Measurements from ENCODE around the gene EPS8L3.

Gene EPS8L3

GRCh38 chr1:109785446-109786111, 21.9 kb upstream of the EPS8L3 start:
- no peak for TF ChIP-seq EZH2 (IDR thresholded peaks at IDR 0.05)
- TF ChIP-seq POLR2AphosphoS5 (IDR thresholded peaks at IDR 0.05; ENCODE audit: borderline replicate concordance, low read depth, low read length): no peak
- TF ChIP-seq FOXP2 (optimal IDR thresholded peaks at IDR 0.05; ENCODE audit: control extremely low read depth, extremely low read length, insufficient read depth): no peak
- H3K9me3 ChIP-seq (ENCODE audit: low read depth, low read length): no peaks in the 10 kb centered on the region
- H3K9ac ChIP-seq (ENCODE audit: insufficient read length): no peak overlapping the region
- H3K36me3 ChIP-seq (ENCODE audit: insufficient read depth, low read length): no peaks in the 10 kb centered on the region
- DNase-seq (ENCODE audit: low read depth, low spot score): no peak
- no peak overlapping the region for H3K4me3 ChIP-seq
- no peak overlapping the region for H3K27ac ChIP-seq

DNA sequence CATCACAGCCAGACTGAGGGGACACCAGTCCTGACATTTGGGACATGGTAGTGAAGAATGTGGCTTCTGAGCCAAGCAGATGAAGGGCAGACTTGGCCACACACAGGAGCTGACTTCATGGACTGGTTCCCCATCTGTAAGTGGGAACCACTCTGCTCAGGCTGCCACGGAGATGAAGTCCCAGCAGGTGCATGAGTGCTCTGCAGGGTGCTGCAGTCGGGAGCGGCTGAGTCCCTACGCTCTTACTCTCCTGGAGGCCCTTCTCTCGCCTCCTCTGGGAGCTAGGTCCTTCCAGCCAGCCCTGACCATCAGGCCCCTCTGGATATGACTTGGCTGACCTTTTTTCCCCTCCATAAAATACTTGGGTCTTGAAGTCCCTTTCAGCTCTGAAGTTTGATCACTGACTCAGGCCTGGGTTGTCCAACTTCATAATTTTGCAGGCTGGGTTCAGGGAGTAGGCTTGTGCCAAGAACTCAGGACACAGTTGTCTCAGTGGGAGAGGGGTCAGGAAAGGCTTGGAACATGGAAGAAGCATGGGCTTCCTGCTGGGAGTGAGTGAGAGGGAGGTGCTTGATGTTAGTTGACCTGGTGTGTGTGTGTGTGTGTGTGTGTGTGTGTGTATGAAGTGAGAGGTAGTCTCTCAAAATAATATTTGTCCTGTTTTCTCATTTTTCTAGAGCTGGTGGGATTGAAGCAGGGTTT, 21.0 kb upstream of the EPS8L3 start:
- no peak for DNase-seq (ENCODE audit: low read depth, low spot score)
- H3K9me3 ChIP-seq (ENCODE audit: low read depth, low read length): no peaks in the 10 kb centered on the region
- no peak overlapping the region for H3K9ac ChIP-seq (ENCODE audit: insufficient read length)
- H3K4me3 ChIP-seq: no peak overlapping the region
- no peak overlapping the region for H3K27ac ChIP-seq
- TF ChIP-seq FOXP2 (optimal IDR thresholded peaks at IDR 0.05; ENCODE audit: control extremely low read depth, extremely low read length, insufficient read depth) (no peak), POLR2AphosphoS5 (IDR thresholded peaks at IDR 0.05; ENCODE audit: borderline replicate concordance, low read depth, low read length) (no peak), EZH2 (IDR thresholded peaks at IDR 0.05) (no peak)
- no peaks in the 10 kb centered on the region for H3K36me3 ChIP-seq (ENCODE audit: insufficient read depth, low read length)

- no peaks in the 10 kb centered on the region for H3K36me3 ChIP-seq (ENCODE audit: insufficient read depth, low read length)
- no peaks in the 10 kb centered on the region for H3K9me3 ChIP-seq (ENCODE audit: low read depth, low read length)
- H3K9ac ChIP-seq (ENCODE audit: insufficient read length): no peak overlapping the region
- DNase-seq (ENCODE audit: low read depth, low spot score): no peak
- TF ChIP-seq EZH2 (IDR thresholded peaks at IDR 0.05): no peak
- TF ChIP-seq FOXP2 (optimal IDR thresholded peaks at IDR 0.05; ENCODE audit: control extremely low read depth, extremely low read length, insufficient read depth): no peak
- no peak for TF ChIP-seq POLR2AphosphoS5 (IDR thresholded peaks at IDR 0.05; ENCODE audit: borderline replicate concordance, low read depth, low read length)
- H3K27ac ChIP-seq: no peak overlapping the region
- H3K4me3 ChIP-seq: no peak overlapping the region
Observed at GRCh38 chr1:109783436-109783835, 19.7 kb upstream of the EPS8L3 start.

DNA sequence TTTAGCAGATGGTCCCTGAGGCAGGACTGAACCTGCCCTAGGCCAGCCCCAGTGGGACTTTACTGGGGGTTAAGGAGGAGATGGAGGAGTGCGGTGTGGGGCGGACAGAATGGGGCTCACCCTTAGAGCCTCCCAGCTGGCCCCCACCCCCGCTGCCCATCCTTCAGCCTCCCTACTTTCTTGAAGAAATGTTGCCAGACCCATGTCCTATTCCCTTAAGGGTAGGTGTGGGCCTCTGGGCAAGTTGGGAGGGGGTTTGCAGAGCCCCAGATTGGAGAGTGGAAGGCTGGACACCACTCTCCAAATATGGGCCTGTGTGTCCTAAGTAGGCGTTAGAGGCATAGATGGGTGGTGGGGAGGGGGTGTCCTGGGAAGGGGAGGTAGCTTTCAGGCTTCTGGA, 19.2 kb upstream of the EPS8L3 start:
- no peak for DNase-seq (ENCODE audit: low read depth, low spot score)
- no peak for TF ChIP-seq POLR2AphosphoS5 (IDR thresholded peaks at IDR 0.05; ENCODE audit: borderline replicate concordance, low read depth, low read length)
- no peak for TF ChIP-seq FOXP2 (optimal IDR thresholded peaks at IDR 0.05; ENCODE audit: control extremely low read depth, extremely low read length, insufficient read depth)
- no peak for TF ChIP-seq EZH2 (IDR thresholded peaks at IDR 0.05)
- Histone ChIP-seq H3K4me3 (no peak overlapping the region), H3K27ac (no peak overlapping the region), H3K9me3 (ENCODE audit: low read depth, low read length) (no peaks in the 10 kb centered on the region), H3K9ac (ENCODE audit: insufficient read length) (no peak overlapping the region), H3K36me3 (ENCODE audit: insufficient read depth, low read length) (no peaks in the 10 kb centered on the region)

DNA sequence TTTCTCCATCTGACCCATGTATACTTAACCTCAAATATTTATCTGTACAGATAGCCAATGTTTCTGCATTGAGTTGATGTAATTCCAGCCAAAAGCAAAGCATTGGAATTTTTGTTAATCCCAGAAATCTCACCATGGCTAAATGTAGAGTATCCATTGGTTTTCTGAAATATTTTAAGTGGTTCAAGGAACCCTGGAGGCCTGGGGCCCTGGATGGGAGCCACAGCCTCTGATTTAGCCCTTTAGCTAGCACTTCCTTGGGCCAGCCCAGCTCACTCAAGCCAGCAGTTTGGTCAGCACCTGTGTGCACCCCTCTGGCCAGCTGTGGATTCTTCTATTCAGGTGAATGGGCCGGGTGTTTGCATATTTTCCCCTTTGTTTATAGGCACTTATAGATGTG, 18.8 kb upstream of the EPS8L3 start:
- Histone ChIP-seq H3K36me3 (ENCODE audit: insufficient read depth, low read length) (no peaks in the 10 kb centered on the region), H3K9ac (ENCODE audit: insufficient read length) (no peak overlapping the region), H3K9me3 (ENCODE audit: low read depth, low read length) (no peaks in the 10 kb centered on the region), H3K27ac (no peak overlapping the region), H3K4me3 (no peak overlapping the region)
- no peak for TF ChIP-seq EZH2 (IDR thresholded peaks at IDR 0.05)
- no peak for TF ChIP-seq FOXP2 (optimal IDR thresholded peaks at IDR 0.05; ENCODE audit: control extremely low read depth, extremely low read length, insufficient read depth)
- TF ChIP-seq POLR2AphosphoS5 (IDR thresholded peaks at IDR 0.05; ENCODE audit: borderline replicate concordance, low read depth, low read length): no peak
- DNase-seq (ENCODE audit: low read depth, low spot score): no peak

- TF ChIP-seq FOXP2 (optimal IDR thresholded peaks at IDR 0.05; ENCODE audit: control extremely low read depth, extremely low read length, insufficient read depth) (no peak), POLR2AphosphoS5 (IDR thresholded peaks at IDR 0.05; ENCODE audit: borderline replicate concordance, low read depth, low read length) (no peak), EZH2 (IDR thresholded peaks at IDR 0.05) (no peak)
- no peak overlapping the region for H3K4me3 ChIP-seq
- no peak for DNase-seq (ENCODE audit: low read depth, low spot score)
- no peaks in the 10 kb centered on the region for H3K36me3 ChIP-seq (ENCODE audit: insufficient read depth, low read length)
- H3K9ac ChIP-seq (ENCODE audit: insufficient read length): no peak overlapping the region
- H3K27ac ChIP-seq: no peak overlapping the region
- H3K9me3 ChIP-seq (ENCODE audit: low read depth, low read length): no peaks in the 10 kb centered on the region
Observed at GRCh38 chr1:109781806-109782205, 18.1 kb upstream of the EPS8L3 start.

DNA sequence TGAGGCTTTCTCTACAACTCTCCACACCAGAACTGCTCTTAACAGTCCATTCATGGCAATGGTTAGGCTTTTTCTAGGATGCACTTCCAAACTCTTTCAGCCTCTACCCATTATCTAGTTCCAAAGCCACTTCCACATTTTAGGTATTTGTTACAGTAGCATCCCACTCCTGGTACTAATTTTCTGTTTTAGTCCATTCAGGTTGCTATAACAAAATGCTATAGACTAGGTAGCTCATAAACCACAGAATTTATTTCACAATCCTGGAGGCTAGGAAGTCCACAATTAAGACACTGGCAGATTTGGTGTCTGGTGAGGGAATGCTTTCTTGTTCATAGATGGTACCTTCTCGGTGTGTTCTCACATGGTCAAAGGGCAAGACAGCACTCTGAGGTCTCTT, 17.3 kb upstream of the EPS8L3 start:
- TF ChIP-seq POLR2AphosphoS5 (IDR thresholded peaks at IDR 0.05; ENCODE audit: borderline replicate concordance, low read depth, low read length): no peak
- no peak for TF ChIP-seq FOXP2 (optimal IDR thresholded peaks at IDR 0.05; ENCODE audit: control extremely low read depth, extremely low read length, insufficient read depth)
- TF ChIP-seq EZH2 (IDR thresholded peaks at IDR 0.05): no peak
- no peak for DNase-seq (ENCODE audit: low read depth, low spot score)
- H3K27ac ChIP-seq: no peak overlapping the region

GRCh38 chr1:109777980-109778625, 14.4 kb upstream of the EPS8L3 start:
- TF ChIP-seq EZH2 (IDR thresholded peaks at IDR 0.05) (no peak), FOXP2 (optimal IDR thresholded peaks at IDR 0.05; ENCODE audit: control extremely low read depth, extremely low read length, insufficient read depth) (no peak), POLR2AphosphoS5 (IDR thresholded peaks at IDR 0.05; ENCODE audit: borderline replicate concordance, low read depth, low read length) (no peak)
- DNase-seq (ENCODE audit: low read depth, low spot score): no peak
- Histone ChIP-seq H3K9me3 (ENCODE audit: low read depth, low read length) (no peaks in the 10 kb centered on the region), H3K36me3 (ENCODE audit: insufficient read depth, low read length) (no peaks in the 10 kb centered on the region), H3K9ac (ENCODE audit: insufficient read length) (no peak overlapping the region), H3K4me3 (no peak overlapping the region), H3K27ac (no peak overlapping the region)

More for the DNA sequence above, 17.3 kb upstream of the EPS8L3 start:
- Histone ChIP-seq H3K9me3 (ENCODE audit: low read depth, low read length) (no peaks in the 10 kb centered on the region), H3K4me3 (no peak overlapping the region), H3K36me3 (ENCODE audit: insufficient read depth, low read length) (no peaks in the 10 kb centered on the region), H3K9ac (ENCODE audit: insufficient read length) (no peak overlapping the region)

Data from SK-N-MC (cell line).